Measurements from ENCODE around the gene EEFSEC.

- TF ChIP-seq CTCF (conservative IDR thresholded peaks at IDR 0.05) (no peak), EZH2 (IDR thresholded peaks at IDR 0.05; ENCODE audit: low read depth) (no peak)
Observed at GRCh38 chr3:128383316-128384235, 230.3 kb downstream of the EEFSEC start.
